WTC11 (cell line): ENCODE data around the gene DYRK3. TPM values are rescaled to one million over a fixed set of nuclear protein-coding genes. Genes with fewer than 3 reads are reported as not detected.
A peak's percentile ranks its signal among the peaks of the same experiment; 100 is the strongest.

ENCODE experiments used
- ATAC-seq: fragments of 200-7000 bp; cut with Tn5 transposase; 2 replicates; pipeline ENCODE4 v1.10.0; 2021; ENCODE audit warnings: mild to moderate bottlenecking, moderate library complexity
- CTCF ChIA-PET: fragments of 300-600 bp; sonication (Branson Sonifier 250); formaldehyde crosslinking; loops from one replicate; lab custom pipeline; 2021; ENCODE audit warnings: antibody characterized with exemption; lab: Charles Lee
- POLR2A ChIA-PET: fragments of 350-600 bp; sonication (Branson Sonifier 250); formaldehyde crosslinking; loops from one replicate; lab custom pipeline; 2021; ENCODE audit warnings: antibody characterized with exemption; lab: Charles Lee
- DNase-seq: peaks from one replicate; pipeline ENCODE4 v3.0.0; 2021; ENCODE audit warnings: low spot score
- H3K27ac Mint-ChIP-seq: 2 replicates; pipeline ENCODE4 v1.8.0; 2021; ENCODE audit warnings: mixed read lengths
- H3K27me3 Mint-ChIP-seq: 2 replicates; pipeline ENCODE4 v1.8.0; 2021; ENCODE audit warnings: low read depth, mild to moderate bottlenecking, moderate library complexity, mixed read lengths
- H3K36me3 Mint-ChIP-seq: 2 replicates; pipeline ENCODE4 v1.8.0; 2021; ENCODE audit warnings: mixed read lengths
- H3K4me1 Mint-ChIP-seq: 2 replicates; pipeline ENCODE4 v1.8.0; 2022; ENCODE audit warnings: mixed read lengths
- H3K4me3 Mint-ChIP-seq: 2 replicates; pipeline ENCODE4 v1.8.0; 2021; ENCODE audit warnings: mild to moderate bottlenecking, moderate library complexity, mixed read lengths
- H3K9me3 Mint-ChIP-seq: 2 replicates; pipeline ENCODE4 v1.8.0; 2021; ENCODE audit warnings: mixed read lengths
- ARID4B ChIP-seq: sonication (generic); formaldehyde crosslinking; IDR thresholded peaks from 2 replicates; pipeline ENCODE4 v1.8.0; 2023; ENCODE audit warnings: missing genetic modification reagents, mild to moderate bottlenecking, borderline replicate concordance
- ATF2 ChIP-seq: sonication (generic); formaldehyde crosslinking; IDR thresholded peaks from 2 replicates; pipeline ENCODE4 v1.8.1; 2022; ENCODE audit warnings: low read depth, missing genetic modification reagents, borderline replicate concordance
- CTCF ChIP-seq: fragments of 200-600 bp; IDR thresholded peaks from 2 replicates; pipeline ENCODE4 v1.8.0; 2022; ENCODE audit warnings: antibody characterized with exemption
- E2F5 ChIP-seq: sonication (generic); formaldehyde crosslinking; IDR thresholded peaks from 2 replicates; pipeline ENCODE4 v1.8.1; 2022; ENCODE audit warnings: mild to moderate bottlenecking, moderate library complexity, missing genetic modification reagents
- ESRRA ChIP-seq: sonication (generic); formaldehyde crosslinking; IDR thresholded peaks from 2 replicates; pipeline ENCODE4 v1.8.1; 2022; ENCODE audit warnings: mild to moderate bottlenecking, missing genetic modification reagents, borderline replicate concordance
- FOXK1 ChIP-seq: sonication (generic); formaldehyde crosslinking; IDR thresholded peaks from 2 replicates; pipeline ENCODE4 v1.8.0; 2022; ENCODE audit warnings: mild to moderate bottlenecking, moderate library complexity, missing genetic modification reagents
- GTF2I ChIP-seq: fragments of 250-450 bp; sonication (Bioruptor Pico); conservative IDR thresholded peaks from 2 replicates; pipeline ENCODE4 v1.4.0; 2021; ENCODE audit warnings: mild to moderate bottlenecking
- IRF1 ChIP-seq: sonication (generic); formaldehyde crosslinking; IDR thresholded peaks from 2 replicates; pipeline ENCODE4 v1.8.0; 2023; ENCODE audit warnings: missing genetic modification reagents
- IRF2 ChIP-seq: sonication (generic); formaldehyde crosslinking; IDR thresholded peaks from 2 replicates; pipeline ENCODE4 v1.8.0; 2022; ENCODE audit warnings: low read depth, missing genetic modification reagents, borderline replicate concordance
- MXD4 ChIP-seq: fragments of 250-450 bp; sonication (Bioruptor Pico); IDR thresholded peaks from 2 replicates; pipeline ENCODE4 v1.8.0; 2021; ENCODE audit warnings: mild to moderate bottlenecking, moderate library complexity, borderline replicate concordance
- NFATC4 ChIP-seq: fragments of 250-450 bp; sonication (Bioruptor Pico); IDR thresholded peaks from 2 replicates; pipeline ENCODE4 v1.9.0; 2021; ENCODE audit warnings: mild to moderate bottlenecking
- PREB ChIP-seq: sonication (generic); formaldehyde crosslinking; IDR thresholded peaks from 2 replicates; pipeline ENCODE4 v1.8.1; 2022; ENCODE audit warnings: mild to moderate bottlenecking, missing genetic modification reagents, moderate library complexity, borderline replicate concordance
- PRRX2 ChIP-seq: fragments of 250-450 bp; sonication (Bioruptor Pico); IDR thresholded peaks from 2 replicates; pipeline ENCODE4 v1.8.0; 2021; ENCODE audit warnings: mild to moderate bottlenecking
- SMAD3 ChIP-seq: sonication (generic); formaldehyde crosslinking; IDR thresholded peaks from 2 replicates; pipeline ENCODE4 v1.8.0; 2022; ENCODE audit warnings: missing genetic modification reagents, mild to moderate bottlenecking, borderline replicate concordance
- STAT6 ChIP-seq: sonication (generic); formaldehyde crosslinking; conservative IDR thresholded peaks from 2 replicates; pipeline ENCODE4 v1.8.1; 2023; ENCODE audit warnings: mild to moderate bottlenecking, low read depth, missing genetic modification reagents, moderate library complexity
- USF2 ChIP-seq: sonication (generic); formaldehyde crosslinking; IDR thresholded peaks from 2 replicates; pipeline ENCODE4 v1.8.1; 2023; ENCODE audit warnings: mild to moderate bottlenecking, missing genetic modification reagents, moderate library complexity
- ZBTB21 ChIP-seq: sonication (generic); formaldehyde crosslinking; IDR thresholded peaks from 2 replicates; pipeline ENCODE4 v1.8.1; 2023; ENCODE audit warnings: mild to moderate bottlenecking, missing genetic modification reagents, borderline replicate concordance
- ZNF121 ChIP-seq: sonication (generic); formaldehyde crosslinking; IDR thresholded peaks from 2 replicates; pipeline ENCODE4 v1.8.0; 2023; ENCODE audit warnings: missing genetic modification reagents
- ZNF138 ChIP-seq: sonication (generic); formaldehyde crosslinking; conservative IDR thresholded peaks from 2 replicates; pipeline ENCODE4 v1.8.1; 2022; ENCODE audit warnings: mild to moderate bottlenecking, moderate library complexity, missing genetic modification reagents
- ZNF232 ChIP-seq: sonication (generic); formaldehyde crosslinking; IDR thresholded peaks from 2 replicates; pipeline ENCODE4 v1.8.0; 2022; ENCODE audit warnings: mild to moderate bottlenecking, missing genetic modification reagents
- ZNF263 ChIP-seq: sonication (generic); formaldehyde crosslinking; IDR thresholded peaks from 2 replicates; pipeline ENCODE4 v1.8.1; 2022; ENCODE audit warnings: low read depth, mild to moderate bottlenecking, moderate library complexity, missing genetic modification reagents
- total RNA-seq: library from RNA; stranded (reverse); gene quantifications from 3 replicates; pipeline ENCODE4 v1.2.3, GENCODE V29; 2021

DYRK3 gene
- total RNA-seq, 1 experiment from 2014 or later = 7.8 TPM

GRCh38 chr1:206612129-206612876 lies 23.0 kb upstream of the DYRK3 start, which contains the start of gene EIF2D:
Gene EIF2D (minus strand): TSS chr1:206612465. CDS start chr1:206612342, 123 bp downstream.
- peaks cover 12% of the 10 kb centered on the region for H3K4me1 Mint-ChIP-seq
- H3K9me3 Mint-ChIP-seq = no peaks in the 10 kb centered on the region
- peak; percentile 98 for ATAC-seq
- peak within 1 kb of the TSS; percentile 97 for H3K27ac Mint-ChIP-seq
- POLR2A ChIA-PET = interaction anchor here (0.9 to 1.8 kb wide), 7 partner anchors 19 to 297 kb away, joined by 3 to 9 read pairs (median 3); partner anchors contain the start of genes DYRK3, IKBKE and RASSF5
- H3K27me3 Mint-ChIP-seq = peaks cover 7% of the 10 kb centered on the region
- CTCF ChIA-PET = interaction anchor here (0.6 to 2.7 kb wide), 56 partner anchors 9 to 607 kb away, joined by 3 to 62 read pairs (median 4); partner anchors contain the start of genes C1orf116, DYRK3, IKBKE and MAPKAPK2
- H3K36me3 Mint-ChIP-seq = peaks cover 6% of the 10 kb centered on the region
- peak; percentile 95 for DNase-seq
- peak within 1 kb of the TSS; percentile 94 for H3K4me3 Mint-ChIP-seq
- no peak for TF ChIP-seq SMAD3 (CRISPR knock-in tag)
- peak; percentile 88 for TF ChIP-seq CTCF
- peak; percentile 70; the same call in 1 of the 2 replicates for TF ChIP-seq IRF1 (CRISPR knock-in tag)
- no peak for TF ChIP-seq ZNF232 (CRISPR knock-in tag)
- no peak for TF ChIP-seq ZNF263
- TF ChIP-seq USF2 (CRISPR knock-in tag) = no peak
- TF ChIP-seq IRF2 (CRISPR knock-in tag) = no peak; the same call in 1 of the 2 replicates
- peak; percentile 65; the same call in 1 of the 2 replicates for TF ChIP-seq E2F5 (CRISPR knock-in tag)
- TF ChIP-seq ATF2 (CRISPR knock-in tag) = no peak
- no peak for TF ChIP-seq STAT6 (CRISPR knock-in tag)
- peak; percentile 66 for TF ChIP-seq ARID4B (CRISPR knock-in tag)
- TF ChIP-seq PRRX2 (CRISPR knock-in tag) = no peak
- TF ChIP-seq PREB = no peak
- TF ChIP-seq ZNF138 (CRISPR knock-in tag) = no peak
- TF ChIP-seq NFATC4 (CRISPR knock-in tag) = no peak
- no peak for TF ChIP-seq GTF2I (CRISPR knock-in tag)
- TF ChIP-seq ZNF121 (CRISPR knock-in tag) = 0 out of 2 replicates have a peak, but pooled peaks have one; percentile 3
- no peak for TF ChIP-seq ZBTB21 (CRISPR knock-in tag)
- TF ChIP-seq ESRRA (CRISPR knock-in tag) = 0 out of 2 replicates have a peak, but pooled peaks have one; percentile 72
- peak; percentile 95 for TF ChIP-seq FOXK1 (CRISPR knock-in tag)
- no peak for TF ChIP-seq MXD4 (CRISPR knock-in tag)
